AG20443 (cell line): ENCODE results near the gene NR2F6.
A peak's percentile ranks its signal among the peaks of the same experiment; 100 is the strongest.
"Not testable (repeated sequence)": the region's sequence is repeated elsewhere in the genome, so short reads cannot be mapped to it uniquely, and the experiment has no call there.

Experiments
- DNase-seq: peaks from one replicate; pipeline ENCODE4 v3.0.0; 2012; ENCODE audit warnings: low spot score, mixed read lengths

The NR2F6 gene

DNA sequence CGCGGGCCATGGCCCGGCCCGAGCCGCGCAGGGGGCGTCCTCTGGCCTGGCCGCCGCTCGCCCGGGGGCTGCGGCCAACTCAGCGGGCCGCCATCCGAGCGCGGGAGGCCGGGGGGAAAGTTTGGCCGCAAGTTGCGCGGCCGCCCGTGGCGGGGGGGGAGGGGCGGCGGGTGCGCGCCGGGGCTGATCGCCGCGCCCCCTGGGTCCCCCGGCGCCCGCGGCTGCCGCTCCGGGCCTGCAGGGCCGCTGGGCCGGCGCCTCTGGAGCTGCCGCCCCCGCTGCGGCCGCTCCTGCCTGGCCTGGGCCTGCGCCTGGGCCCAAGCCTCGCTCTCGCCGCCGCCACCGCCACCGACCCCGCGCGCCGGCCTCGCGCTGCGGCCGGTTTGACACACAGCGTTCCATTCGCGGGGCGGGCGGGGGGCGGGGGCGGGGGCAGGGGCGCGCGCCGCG is at the start of gene NR2F6:
TSS of gene NR2F6 (minus strand) at position 385 of the 450 bp plus-strand sequence. CDS start 699 bp downstream, outside the sequence.
- DNase-seq, result no peak

DNA sequence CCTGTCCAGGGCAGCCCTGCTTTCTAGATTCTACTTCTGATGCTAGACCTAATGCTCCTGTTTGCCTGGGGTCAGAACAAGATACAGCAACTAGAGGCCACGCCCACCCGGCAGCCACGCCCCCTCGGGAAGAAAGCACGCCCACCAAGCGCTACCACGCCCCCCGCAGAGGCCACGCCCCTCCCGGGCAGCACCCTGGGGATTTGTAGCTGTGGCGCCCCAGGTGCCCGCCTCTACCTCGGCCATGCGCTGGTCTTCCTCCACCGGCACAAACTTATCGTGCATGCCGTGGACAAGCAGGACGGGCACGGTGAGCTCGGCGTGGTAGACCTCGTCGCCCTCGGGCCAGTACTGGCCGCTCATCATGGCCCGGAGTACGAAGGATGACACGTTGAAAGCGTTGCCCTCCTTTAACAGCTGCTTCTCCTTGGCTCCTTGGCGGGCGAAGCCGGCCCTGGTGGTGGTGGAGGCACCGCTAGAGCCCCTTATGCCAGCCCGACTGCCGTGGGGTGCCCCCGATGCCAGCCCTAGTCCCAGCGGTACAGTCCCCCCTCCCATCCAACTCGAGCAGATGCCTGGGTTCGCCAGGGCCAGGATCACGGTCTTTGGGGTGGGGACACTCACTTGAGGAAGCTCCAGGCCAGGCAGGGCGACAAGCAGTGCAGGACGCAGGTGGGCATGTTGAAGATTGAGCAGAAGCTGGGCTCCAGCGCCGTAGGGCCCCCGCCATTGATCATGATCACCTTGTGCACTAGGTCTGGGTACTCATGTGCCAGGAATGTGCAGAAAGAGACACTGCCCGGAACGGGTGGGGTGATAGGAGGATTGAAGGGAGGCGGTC is 48.6 kb upstream of the NR2F6 start:
- DNase-seq, result peak; percentile 62

DNA sequence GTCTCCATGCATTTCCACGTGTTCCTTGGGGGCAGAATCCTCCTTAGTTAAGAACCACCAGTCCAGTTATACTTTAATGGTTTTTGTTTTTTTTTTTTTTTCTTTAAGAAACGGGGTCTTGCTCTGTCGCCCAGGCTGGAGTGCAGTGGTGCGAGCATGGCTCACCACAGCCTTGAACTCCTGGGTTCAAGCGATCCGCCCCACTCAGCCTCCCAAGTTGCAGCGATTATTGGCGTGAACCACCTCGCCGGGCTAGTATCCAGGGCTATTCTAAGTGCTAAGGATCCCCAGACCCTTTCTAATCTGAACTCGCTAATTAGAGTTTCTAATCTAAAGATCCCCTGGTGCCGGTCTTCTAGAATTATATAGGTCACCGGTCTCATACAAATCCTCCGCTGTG is 47.9 kb upstream of the NR2F6 start:
- no peak for DNase-seq

DNA sequence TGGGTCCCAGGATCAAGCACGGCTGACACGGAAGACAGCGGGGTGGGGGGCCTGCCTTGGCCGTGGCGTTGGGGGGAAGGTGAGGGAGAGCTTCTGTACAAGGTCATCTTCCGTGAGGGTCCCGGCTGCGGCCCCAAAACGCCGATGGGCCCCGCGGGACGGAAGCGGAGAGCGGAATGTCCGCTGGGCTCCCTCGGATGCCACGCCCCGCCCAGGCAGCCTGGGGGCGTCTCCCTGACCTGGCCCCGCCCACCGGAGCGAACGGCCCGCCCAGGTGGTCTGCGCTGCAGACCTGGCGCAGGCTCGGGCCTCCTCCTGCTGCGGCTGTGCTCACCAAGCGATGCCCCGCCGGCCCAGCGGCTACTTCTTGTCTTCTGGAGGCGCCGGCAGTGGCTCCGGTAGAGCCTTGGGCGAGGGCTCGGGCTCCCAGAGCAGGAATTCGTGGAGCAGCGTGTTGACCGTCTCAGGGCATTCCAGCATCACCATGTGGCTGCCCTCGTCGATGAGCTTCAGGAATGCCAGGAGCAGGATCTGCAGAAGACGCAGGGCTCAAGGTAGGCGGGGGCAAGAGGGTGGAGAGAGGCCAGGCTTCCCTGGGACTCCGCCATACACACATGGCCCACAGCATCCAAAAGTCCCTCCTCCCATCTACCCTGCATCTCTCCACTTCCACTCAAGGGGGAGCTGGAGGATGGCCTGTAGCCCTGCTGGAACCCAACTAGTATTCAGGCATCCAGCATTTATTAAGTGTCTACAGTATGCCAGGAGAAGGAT is 46.8 kb upstream of the NR2F6 start:
- DNase-seq, result peak; percentile 95

DNA sequence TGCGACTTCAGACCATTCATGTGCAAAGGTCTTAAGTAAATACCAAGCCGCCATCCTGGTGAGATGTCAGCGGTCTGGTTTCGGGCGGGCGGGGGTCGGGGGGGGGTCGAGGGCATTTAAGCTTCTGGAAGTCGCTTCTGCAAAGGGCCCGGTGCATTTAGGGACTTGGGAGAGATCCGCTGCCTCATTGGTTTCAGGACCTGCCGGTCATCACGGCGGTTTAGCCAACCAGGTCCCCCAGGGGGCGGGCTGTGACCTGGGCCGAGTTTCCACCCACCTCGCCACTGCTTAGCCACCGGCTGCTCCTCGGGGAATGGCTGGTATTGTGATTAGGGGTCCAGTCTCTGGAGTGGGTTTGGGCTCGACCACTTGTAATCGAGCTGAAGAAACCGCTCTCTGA is 43.8 kb upstream of the NR2F6 start:
- DNase-seq, result peak; percentile 95

DNA sequence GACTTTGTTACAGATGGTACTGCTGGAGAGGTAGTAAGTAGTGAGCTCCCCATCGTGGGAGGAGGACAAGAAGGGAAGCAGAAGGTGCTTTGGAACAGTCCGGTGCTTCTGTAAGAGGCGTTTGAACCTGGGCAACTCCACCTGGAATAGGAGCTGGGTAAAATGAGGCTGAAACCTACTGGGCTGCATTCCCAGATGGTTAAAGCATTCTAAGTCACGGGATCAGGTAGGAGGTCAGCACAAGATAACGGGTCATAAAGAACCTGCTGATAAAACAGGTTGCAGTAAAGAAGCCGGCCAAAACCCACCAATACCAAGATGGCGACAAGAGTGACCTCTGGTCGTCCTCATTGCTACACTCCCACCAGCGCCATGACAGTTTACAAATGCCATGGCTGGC is 41.0 kb upstream of the NR2F6 start:
- DNase-seq, result no peak

DNA sequence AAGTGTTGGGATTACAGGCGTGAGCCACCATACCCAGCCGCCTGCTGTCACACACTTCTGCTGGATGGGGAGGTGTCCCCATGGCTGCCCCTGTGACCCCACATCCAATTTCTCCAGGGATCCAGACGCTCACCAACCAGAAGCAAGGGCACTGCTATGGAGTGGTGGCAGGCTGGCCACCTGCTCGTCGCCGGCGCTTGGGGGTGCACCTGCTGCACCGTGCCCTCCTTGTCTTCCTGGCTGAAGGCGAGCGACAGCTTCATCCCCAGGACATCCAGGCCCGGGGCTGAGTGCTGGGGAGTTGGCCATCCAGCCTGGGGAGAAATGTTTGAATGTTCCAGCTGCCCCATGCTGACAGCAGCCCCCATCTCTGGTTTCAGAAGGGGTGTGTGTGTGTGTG is 40.5 kb upstream of the NR2F6 start:
- DNase-seq, result no peak

DNA sequence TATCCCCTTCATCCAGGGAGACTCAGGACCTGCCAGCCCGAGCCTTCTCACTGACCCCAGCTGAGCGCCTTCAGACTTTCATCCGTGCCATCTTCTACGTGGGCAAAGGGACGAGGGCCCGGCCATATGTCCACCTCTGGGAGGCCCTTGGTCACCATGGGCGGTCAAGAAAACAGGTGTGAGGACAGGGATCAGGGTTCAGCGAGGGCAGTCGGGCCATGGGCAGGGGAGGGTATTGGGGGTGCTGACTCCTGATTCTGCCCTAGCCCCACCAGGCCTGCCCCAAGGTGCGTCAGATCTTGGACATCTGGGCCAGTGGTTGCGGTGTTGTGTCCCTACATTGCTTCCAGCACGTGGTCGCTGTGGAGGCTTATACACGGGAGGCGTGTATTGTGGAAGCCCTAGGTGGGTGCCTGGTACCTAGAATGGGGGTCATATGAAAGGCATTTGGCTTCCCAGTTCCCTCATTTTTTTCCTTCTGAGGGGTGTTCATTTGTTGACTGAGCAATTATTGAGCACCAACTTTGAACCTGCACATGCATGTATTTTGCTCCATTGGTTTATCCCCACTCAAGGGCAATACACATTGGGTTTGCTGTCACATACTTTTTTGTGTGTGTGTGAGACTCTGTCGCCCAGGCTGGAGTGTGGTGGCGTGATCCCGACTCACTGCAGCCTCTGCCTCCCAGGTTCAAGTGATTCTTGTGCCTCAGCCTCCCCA is 39.9 kb upstream of the NR2F6 start:
- no peak for DNase-seq

DNA sequence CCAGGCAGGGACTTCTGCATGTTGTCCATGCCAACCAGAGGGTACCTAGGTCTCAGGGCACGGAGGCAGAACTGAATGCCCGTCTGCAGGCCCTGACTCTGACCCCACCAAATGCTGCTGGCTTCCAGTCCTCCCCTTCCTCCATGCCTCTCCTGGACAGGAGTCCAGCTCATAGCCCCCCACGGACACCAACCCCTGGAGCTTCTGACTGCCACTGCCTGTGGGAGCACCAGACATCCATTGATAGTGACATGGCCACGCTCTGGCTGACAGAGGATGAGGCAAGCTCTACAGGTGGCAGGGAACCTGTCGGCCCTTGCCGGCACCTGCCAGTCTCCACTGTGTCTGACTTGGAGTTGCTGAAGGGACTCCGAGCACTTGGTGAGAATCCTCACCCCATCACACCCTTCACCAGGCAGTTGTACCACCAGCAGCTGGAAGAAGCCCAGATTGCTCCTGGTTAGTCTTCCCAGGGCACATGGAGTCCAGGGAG is 37.8 kb upstream of the NR2F6 start:
- no peak for DNase-seq

DNA sequence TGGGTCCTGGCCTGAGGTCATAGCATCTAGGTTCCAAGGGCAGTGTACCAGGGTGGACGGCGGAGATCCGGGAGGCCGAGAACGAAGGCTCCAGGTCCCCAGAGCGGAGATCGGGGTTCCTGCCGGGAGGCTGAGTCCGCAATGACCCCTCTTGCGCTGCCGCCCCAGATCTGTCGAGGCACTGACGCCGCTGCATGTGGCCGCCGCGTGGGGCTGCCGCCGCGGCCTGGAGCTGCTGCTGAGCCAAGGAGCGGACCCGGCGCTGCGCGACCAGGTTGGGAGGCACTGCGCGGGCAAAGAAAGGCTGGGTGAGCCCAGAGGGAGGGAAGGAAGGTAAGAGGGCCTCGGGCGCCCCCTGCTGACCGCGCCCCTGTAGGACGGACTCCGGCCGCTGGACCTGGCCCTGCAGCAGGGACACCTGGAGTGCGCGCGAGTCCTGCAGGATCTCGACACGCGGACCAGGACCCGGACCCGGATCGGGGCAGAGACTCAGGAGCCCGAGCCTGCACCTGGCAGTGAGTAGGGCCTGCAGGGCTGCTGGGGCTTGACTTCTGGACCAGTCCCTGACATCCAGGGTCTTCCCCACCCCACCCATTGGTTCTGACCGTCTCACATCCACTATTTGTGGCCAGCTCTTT is 36.9 kb upstream of the NR2F6 start:
- peak; percentile 92 for DNase-seq

DNA sequence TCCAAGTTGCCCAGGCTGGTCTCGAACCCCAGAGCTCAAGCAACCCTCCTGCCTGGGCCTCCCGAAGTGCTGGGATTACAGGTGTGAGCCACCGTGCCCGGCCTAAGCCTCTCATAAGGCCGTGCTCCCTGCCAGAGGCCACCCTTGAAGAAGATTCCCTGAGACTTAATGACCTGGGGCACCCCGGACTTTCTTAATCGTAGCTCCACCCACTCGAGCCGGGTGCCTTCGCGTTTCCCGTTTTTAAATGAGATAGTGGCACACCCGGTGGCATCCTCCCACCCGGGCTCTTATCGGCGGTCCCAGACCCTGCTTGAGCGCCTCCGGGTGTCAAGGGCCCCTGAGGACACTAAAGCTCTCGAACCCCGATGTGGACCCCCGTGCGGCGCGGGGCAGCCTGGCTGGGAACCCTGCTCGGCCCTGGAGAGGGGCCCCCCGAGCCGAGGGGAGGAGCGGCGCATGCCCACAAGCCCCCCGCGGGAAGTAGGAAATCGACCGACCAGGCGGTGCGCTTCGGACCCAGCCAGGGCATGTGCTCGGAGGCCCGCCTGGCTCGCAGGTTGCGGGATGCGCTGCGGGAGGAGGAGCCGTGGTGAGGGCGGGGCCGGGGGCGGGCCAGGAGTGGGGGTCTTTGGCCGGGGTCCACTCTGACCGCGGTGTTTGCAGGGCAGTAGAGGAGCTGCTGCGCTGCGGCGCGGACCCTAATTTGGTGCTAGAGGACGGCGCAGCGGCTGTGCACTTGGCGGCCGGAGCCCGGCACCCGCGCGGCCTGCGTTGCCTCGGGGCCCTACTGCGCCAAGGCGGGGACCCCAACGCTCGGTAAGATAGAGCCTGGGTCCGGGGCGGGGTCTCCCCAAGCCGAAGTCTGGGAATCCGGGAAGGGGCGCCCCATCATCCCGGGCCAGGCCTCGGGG is 35.9 kb upstream of the NR2F6 start, which contains the start of gene ANKLE1:
TSS of gene ANKLE1 (plus strand) at position 511 of the 914 bp plus-strand sequence. CDS start at position 531, 20 bp downstream.
- DNase-seq, result peak; percentile 59

DNA sequence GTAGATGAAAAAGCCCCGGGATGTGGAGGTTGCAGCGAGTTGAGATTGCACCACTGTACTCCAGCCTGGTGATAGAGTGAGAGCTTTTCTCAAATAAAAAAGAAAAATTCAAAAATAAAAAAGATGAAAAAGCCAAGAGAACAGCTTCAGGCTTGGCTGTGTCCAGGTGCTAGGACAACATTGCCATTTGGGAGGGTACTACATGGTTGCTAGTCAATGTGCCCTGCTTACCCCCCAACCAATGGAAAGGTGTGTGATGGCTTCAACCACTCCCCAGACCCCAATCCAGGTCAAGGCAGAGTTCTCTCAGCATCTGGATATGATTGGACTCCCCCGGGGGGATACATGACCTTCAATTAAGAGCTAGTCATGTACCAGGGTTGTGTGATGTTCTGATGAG is 33.7 kb upstream of the NR2F6 start:
- no peak for DNase-seq

DNA sequence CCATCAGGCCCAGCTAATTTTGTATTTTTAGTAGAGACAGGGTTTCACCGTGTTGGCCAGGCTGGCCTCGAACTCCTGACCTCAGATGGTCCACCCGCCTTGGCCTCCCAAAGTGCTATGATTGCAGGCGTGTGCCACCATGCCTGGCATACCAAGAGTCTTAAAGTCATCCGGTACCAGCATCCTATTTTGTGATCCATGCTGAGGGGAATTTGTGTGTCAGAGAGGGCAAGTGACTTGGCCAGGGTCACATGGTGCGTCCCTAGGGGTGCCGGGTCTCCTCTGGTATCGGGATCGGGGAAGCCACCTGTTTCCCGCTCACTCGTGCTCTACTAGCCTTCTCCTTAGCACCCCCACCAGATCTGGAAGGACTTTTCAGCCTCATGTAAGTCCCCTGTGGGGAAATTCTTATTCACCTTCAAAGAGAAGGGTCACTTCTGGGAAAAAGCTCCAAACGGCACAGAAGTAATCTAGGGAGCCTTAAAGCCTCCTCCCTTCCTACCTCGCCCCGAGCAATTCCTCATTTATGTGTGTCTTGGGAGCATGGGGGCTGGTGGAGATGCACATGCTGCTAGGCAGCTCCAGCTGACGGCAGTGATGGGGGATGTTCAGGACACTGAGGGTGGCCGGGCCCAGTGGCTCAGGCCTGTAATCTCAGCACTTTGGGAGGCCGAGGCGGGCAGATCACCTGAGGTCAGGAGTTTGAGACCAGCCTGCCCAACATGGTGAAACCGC is 29.9 kb upstream of the NR2F6 start:
- DNase-seq, result no peak

DNA sequence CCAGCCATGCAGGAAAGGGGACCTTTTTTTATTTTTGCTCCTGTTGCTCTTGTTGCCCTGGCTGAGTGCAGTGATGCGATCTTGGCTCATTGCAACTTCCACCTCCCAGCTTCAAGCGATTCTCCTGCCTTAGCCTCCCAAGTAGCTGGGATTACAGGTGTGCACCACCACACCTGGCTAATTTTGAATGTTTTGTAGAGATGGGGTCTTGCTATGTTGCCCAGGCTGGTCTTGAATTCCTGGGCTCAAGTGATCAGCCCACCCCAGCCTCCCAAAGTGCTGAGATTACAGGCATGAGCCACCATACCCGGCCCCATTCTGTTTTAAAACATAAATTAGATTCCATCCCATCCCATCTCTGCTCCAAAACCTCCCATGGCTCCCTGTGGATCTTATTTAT is 29.2 kb upstream of the NR2F6 start:
- DNase-seq, result not testable (repeated sequence)

DNA sequence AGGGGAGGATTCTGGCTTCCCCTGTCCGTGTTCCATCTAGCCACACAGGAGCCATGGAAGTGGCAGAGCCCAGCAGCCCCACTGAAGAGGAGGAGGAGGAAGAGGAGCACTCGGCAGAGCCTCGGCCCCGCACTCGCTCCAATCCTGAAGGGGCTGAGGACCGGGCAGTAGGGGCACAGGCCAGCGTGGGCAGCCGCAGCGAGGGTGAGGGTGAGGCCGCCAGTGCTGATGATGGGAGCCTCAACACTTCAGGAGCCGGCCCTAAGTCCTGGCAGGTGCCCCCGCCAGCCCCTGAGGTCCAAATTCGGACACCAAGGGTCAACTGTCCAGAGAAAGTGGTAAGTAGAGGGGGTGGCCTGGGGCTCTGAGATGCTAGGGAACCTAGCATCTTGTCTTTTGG is 23.0 kb upstream of the NR2F6 start:
- no peak for DNase-seq

DNA sequence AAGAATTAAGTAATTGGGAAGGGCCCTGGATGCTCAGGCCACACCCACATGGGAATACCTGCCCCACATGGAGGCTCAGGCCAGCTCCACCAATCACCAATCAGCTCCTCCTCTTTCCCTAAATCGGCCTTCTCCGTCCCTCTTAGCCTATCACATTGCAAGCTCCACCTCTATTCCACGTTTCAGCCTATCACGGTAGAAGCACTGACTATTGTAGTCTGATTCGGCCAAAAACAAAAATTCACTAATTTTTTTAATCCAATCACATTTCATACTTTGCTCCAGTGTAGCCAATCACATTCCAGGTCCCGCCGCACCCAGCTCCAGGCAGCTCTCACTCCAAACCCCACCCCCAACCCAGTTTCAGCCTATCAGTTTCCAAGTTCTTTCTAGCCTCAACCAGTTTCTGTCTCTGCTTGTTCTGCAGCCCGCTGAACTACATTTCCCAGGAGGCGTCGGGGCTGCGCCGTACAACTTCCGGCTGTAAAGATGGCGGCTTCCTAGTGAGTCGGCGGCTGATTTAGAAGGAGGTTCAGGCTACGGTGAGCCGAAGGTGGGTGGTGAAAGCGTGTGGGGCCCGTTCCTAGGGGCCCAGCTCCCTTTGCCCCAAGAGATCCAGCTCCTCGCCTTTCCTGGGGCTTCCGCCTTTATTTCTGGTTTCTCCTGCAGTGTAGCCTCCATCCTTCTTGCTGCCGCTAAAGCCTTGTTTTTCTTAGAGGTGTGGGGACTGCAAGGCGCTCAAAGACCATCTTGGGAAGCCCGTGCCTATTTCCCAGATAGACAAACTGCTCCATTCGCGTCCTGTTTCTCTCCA is 21.5 kb upstream of the NR2F6 start, which contains the start of gene BABAM1:
TSS of gene BABAM1 (plus strand) at position 469 of the 814 bp plus-strand sequence. CDS start 1,364 bp downstream, outside the sequence.
- peak; percentile 98 for DNase-seq

DNA sequence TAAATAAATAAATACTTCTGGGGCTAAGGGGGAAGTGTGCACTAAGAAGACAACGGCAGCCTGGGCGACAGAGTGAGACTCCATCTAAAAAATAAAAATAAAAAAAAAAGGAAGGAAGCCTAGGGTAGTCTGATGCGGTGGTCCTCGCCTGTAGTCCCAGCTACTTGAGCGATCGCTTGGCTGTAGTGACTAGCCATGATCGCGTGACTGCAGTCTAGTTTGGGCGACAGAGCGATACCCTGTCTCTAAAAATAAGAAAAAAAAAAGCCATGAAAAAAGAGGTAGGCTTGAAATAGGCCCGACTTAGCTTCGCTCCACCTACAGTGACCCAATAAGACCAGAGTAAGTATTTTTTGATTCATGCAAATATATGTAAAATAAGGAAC is 20.9 kb upstream of the NR2F6 start:
- DNase-seq, result no peak

DNA sequence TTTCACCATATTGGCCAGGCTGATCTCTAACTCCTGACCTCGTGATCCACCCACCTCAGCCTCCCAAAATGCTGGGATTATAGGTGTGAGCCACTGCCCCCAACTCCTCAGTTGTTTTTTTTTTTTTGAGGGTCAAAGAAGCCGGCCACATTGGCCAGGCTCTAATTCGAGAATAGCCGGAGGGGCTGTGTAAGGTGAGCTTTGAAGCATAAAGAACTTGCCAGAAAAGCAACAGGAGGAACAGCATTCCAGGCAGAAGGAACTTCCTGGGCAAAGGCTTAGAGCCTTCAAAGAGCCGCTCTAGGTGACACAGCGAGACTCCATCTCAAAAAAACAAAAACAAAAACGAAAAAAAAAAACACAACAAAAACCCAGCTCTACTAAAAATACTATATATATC is 20.3 kb upstream of the NR2F6 start:
- no peak for DNase-seq

DNA sequence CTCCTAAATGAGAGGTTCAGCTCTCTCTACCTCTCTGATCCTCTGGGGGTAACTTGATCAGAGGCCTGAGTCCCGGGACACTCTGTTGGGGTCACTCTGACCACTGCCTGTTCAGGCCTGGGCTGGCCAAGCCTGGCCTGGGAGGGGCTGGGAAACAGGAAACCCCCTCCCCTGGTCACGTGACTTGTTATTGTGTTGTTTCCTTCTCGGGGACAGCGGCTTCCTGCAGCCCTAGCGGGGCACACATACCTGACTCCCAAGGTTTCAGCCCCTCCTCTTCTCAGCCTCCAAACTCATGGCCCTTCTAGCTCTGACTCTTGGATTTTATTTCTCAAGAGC is 18.9 kb upstream of the NR2F6 start, which contains the start of gene USHBP1:
TSS of gene USHBP1 (minus strand) at position 105 of the 339 bp plus-strand sequence. CDS start 446 bp downstream, outside the sequence.
- no peak for DNase-seq
